HepG2 (cell line): ENCODE measurements around the gene PCNA. TPM values are rescaled to one million over a fixed set of nuclear protein-coding genes. Genes with fewer than 3 reads are reported as not detected.

Source experiments
- ARID3A ChIP-seq: IDR thresholded peaks from 2 replicates; pipeline ENCODE4 v1.6.1; 2012; ENCODE audit warnings: low read depth, low read length, improper control_type of control experiment
- FOSL1 ChIP-seq: sonication (generic); formaldehyde crosslinking; IDR thresholded peaks from 2 replicates; pipeline ENCODE4 v1.9.0; 2021; ENCODE audit warnings: missing genetic modification reagents, borderline replicate concordance
- FOXA3 ChIP-seq: IDR thresholded peaks from 2 replicates; pipeline ENCODE4 v1.6.1; 2016; ENCODE audit warnings: missing genetic modification reagents, missing compliant biosample characterization
- FOXO4 ChIP-seq: sonication (generic); formaldehyde crosslinking; conservative IDR thresholded peaks from 2 replicates; pipeline ENCODE4 v1.8.1; 2023; ENCODE audit warnings: missing genetic modification reagents
- MED1 ChIP-seq: sonication (generic); formaldehyde crosslinking; IDR thresholded peaks from 2 replicates; pipeline ENCODE4 v1.4.0; 2020; ENCODE audit warnings: missing genetic modification reagents
- MYNN ChIP-seq: sonication (generic); formaldehyde crosslinking; IDR thresholded peaks from 2 replicates; pipeline ENCODE4 v1.4.0; 2020; ENCODE audit warnings: mild to moderate bottlenecking, low read depth, missing genetic modification reagents
- PLSCR1 ChIP-seq: sonication (generic); formaldehyde crosslinking; IDR thresholded peaks from 2 replicates; pipeline ENCODE4 v1.5.0; 2020; ENCODE audit warnings: missing genetic modification reagents, mild to moderate bottlenecking, borderline replicate concordance
- TIGD3 ChIP-seq: sonication (generic); formaldehyde crosslinking; IDR thresholded peaks from 2 replicates; pipeline ENCODE4 v1.5.1; 2020; ENCODE audit warnings: mild to moderate bottlenecking, missing genetic modification reagents, borderline replicate concordance
- ZBTB20 ChIP-seq: sonication (generic); formaldehyde crosslinking; IDR thresholded peaks from 2 replicates; pipeline ENCODE4 v1.8.1; 2023; ENCODE audit warnings: missing genetic modification reagents, low read depth, mild to moderate bottlenecking, borderline replicate concordance
- ZNF275 ChIP-seq: sonication (generic); formaldehyde crosslinking; IDR thresholded peaks from 2 replicates; pipeline ENCODE4 v1.8.0; 2022; ENCODE audit warnings: missing genetic modification reagents, mild to moderate bottlenecking, inconsistent platforms, borderline replicate concordance
- ZNF337 ChIP-seq: sonication (generic); formaldehyde crosslinking; IDR thresholded peaks from 2 replicates; pipeline ENCODE4 v1.5.1; 2020; ENCODE audit warnings: missing genetic modification reagents, low read depth, mild to moderate bottlenecking, borderline replicate concordance
- ZNF431 ChIP-seq: sonication (generic); formaldehyde crosslinking; IDR thresholded peaks from 2 replicates; pipeline ENCODE4 v1.9.0; 2022; ENCODE audit warnings: missing genetic modification reagents, low read depth, mild to moderate bottlenecking, borderline replicate concordance
- ZNF460 ChIP-seq: sonication (generic); formaldehyde crosslinking; IDR thresholded peaks from 2 replicates; pipeline ENCODE4 v1.5.1; 2020; ENCODE audit warnings: missing genetic modification reagents, mild to moderate bottlenecking, borderline replicate concordance
- ZNF510 ChIP-seq: sonication (generic); formaldehyde crosslinking; IDR thresholded peaks from 2 replicates; pipeline ENCODE4 v1.4.0; 2020; ENCODE audit warnings: low read depth, mild to moderate bottlenecking, missing genetic modification reagents
- ZNF558 ChIP-seq: sonication (generic); formaldehyde crosslinking; IDR thresholded peaks from 2 replicates; pipeline ENCODE4 v1.9.0; 2022; ENCODE audit warnings: mild to moderate bottlenecking, missing genetic modification reagents, borderline replicate concordance
- ZNF724P ChIP-seq: sonication (generic); formaldehyde crosslinking; IDR thresholded peaks from 2 replicates; pipeline ENCODE4 v1.8.0; 2022; ENCODE audit warnings: missing genetic modification reagents, borderline replicate concordance
- ZNF800 ChIP-seq: sonication (generic); formaldehyde crosslinking; IDR thresholded peaks from 2 replicates; pipeline ENCODE4 v1.4.0; 2020; ENCODE audit warnings: missing genetic modification reagents
- polyA plus RNA-seq, 8 experiments: library from polyadenylated mRNA; depleted of rRNA in 3 of 8; stranded (reverse) in 7 of 8; unstranded in 1 of 8; fragments of >200 nt; fragmentation: Illumina TruSeq in 4 of 8; extraction: Trizol in 4 of 8; gene quantifications; 2 replicates each; pipeline versions ENCODE4 v1.2.1 to v1.2.3, GENCODE V29; 2011 to 2016; ENCODE audit warnings: low read depth in 4 of 8, missing spikeins in 1 of 8, mixed read lengths in 1 of 8; ENCODE audit not compliant: insufficient read depth in 1 of 8
- total RNA-seq, 5 experiments: library from RNA; depleted of rRNA; stranded (reverse); fragments of >200 nt; fragmentation: Illumina TruSeq; extraction: Trizol; gene quantifications; 2 replicates each; pipeline ENCODE4 v1.2.3, GENCODE V29; 2016; ENCODE audit warnings: low read depth in 1 of 5

PCNA gene
- total and polyA plus RNA-seq, 2 of the 13 experiments (the other 11 are each of a cell fraction or from before 2014, with no cell fraction given): 229 to 655 TPM

- TF ChIP-seq FOXO4 (CRISPR knock-in tag): no peak
- no peak for TF ChIP-seq PLSCR1 (CRISPR knock-in tag)
- no peak for TF ChIP-seq ARID3A
- TF ChIP-seq MYNN (CRISPR knock-in tag): no peak; the same call in 1 of the 2 replicates
- TF ChIP-seq ZBTB20 (CRISPR knock-in tag): no peak; the same call in 1 of the 2 replicates
- 0 out of 2 replicates have a peak, but pooled peaks have one; percentile 48 for TF ChIP-seq ZNF337 (CRISPR knock-in tag)
- TF ChIP-seq FOXA3: no peak
- no peak for TF ChIP-seq ZNF510
- TF ChIP-seq ZNF431 (CRISPR knock-in tag): peak; percentile 87
- no peak for TF ChIP-seq ZNF275
- TF ChIP-seq TIGD3 (CRISPR knock-in tag): no peak
- no peak for TF ChIP-seq ZNF460
- no peak for TF ChIP-seq MED1
- peak; percentile 19; the same call in 1 of the 2 replicates for TF ChIP-seq ZNF558
- TF ChIP-seq ZNF724P (CRISPR knock-in tag): no peak
- TF ChIP-seq ZNF800 (CRISPR knock-in tag): no peak
- TF ChIP-seq FOSL1 (CRISPR knock-in tag): no peak
Measured at GRCh38 chr20:5127204-5127858, 7.6 kb upstream of the PCNA start (continued).
